Spleen (tissue), 7 donors: Measurements from ENCODE around the gene DOK7.

Experiments
- CTCF ChIP-seq, 11 experiments: fragments of 200-600 bp in 7 of 11; fragments of 450-650 bp in 4 of 11; sonication (generic) in 4 of 11; IDR thresholded peaks in 8 of 11; conservative IDR thresholded peaks in 3 of 11; 1 replicate in 7 of 11; 2 replicates in 4 of 11; pipeline versions ENCODE4 v1.4.0 to v1.8.0; 2016 to 2021; ENCODE audit warnings: antibody characterized with exemption in 11 of 11, inconsistent platforms in 4 of 11, mild to moderate bottlenecking in 1 of 11
- POLR2A ChIP-seq, 3 donors: fragments of 450-650 bp; IDR thresholded peaks; one replicate each; pipeline ENCODE4 v1.5.1; 2017; ENCODE audit warnings: antibody characterized with exemption in 3 of 3, mild to moderate bottlenecking in 1 of 3
- POLR2AphosphoS5 ChIP-seq, 3 donors: sonication (generic); formaldehyde crosslinking; IDR thresholded peaks; one replicate each; pipeline ENCODE4 v1.5.1; 2017; ENCODE audit warnings: antibody characterized with exemption in 3 of 3
- donor health status: DM: no; HTN: no; CAD: no; lungs with moderate emphysema.
- donor health status: DM: no; HTN: no; CAD: no.
- donor health status: DM: no; HTN: no; CAD: no.

- TF ChIP-seq CTCF (IDR thresholded peaks at IDR 0.05 in 8 of 11, conservative IDR thresholded peaks at IDR 0.05 in 3 of 11) (no peak), POLR2A (IDR thresholded peaks at IDR 0.05) (no peak), POLR2AphosphoS5 (IDR thresholded peaks at IDR 0.05) (no peak)
Measured at GRCh38 chr4:3466691-3467600, 3.8 kb downstream of the DOK7 start.
